Bronchial epithelial cell (primary cell): ENCODE results near the gene RFX8. TPM values are rescaled to one million over a fixed set of nuclear protein-coding genes. Genes with fewer than 3 reads are reported as not detected.

Experiments
- DNase-seq: peaks from one replicate; pipeline ENCODE4 v3.0.0-alpha.2; 2010; ENCODE audit warnings: low read depth
- FAIRE-seq: peaks from 2 replicates; lab custom pipeline; 2011; peaks lifted over from hg19 to GRCh38; lab: Jason Lieb, UNC
- H3K27me3 ChIP-seq: 2 replicates; pipeline ENCODE4 v1.5.1; 2011; ENCODE audit warnings: low read length; ENCODE audit not compliant: control insufficient read depth, insufficient read depth
- H3K36me3 ChIP-seq: 2 replicates; pipeline ENCODE4 v1.5.1; 2011; ENCODE audit warnings: low read length; ENCODE audit not compliant: control insufficient read depth, insufficient read depth
- H3K4me3 ChIP-seq: 2 replicates; pipeline ENCODE4 v1.5.1; 2011; ENCODE audit warnings: mild to moderate bottlenecking, low read depth, low read length, control low read depth
- total RNA-seq: library from RNA; depleted of rRNA; stranded (reverse); fragments of >200 nt; gene quantifications from 2 replicates; pipeline ENCODE4 v1.2.1, GENCODE V29; 2014
- TF ChIP-seq, protein P1 (sequence below): IDR thresholded peaks from 2 replicates; pipeline ENCODE4 v1.5.1; 2011; ENCODE audit warnings: mild to moderate bottlenecking, moderate library complexity, low read length, control low read depth, inconsistent platforms; ENCODE audit not compliant: insufficient read depth, severe bottlenecking

RFX8 gene
- total RNA-seq, 1 donor from 2014 or later, result not detected

DNA sequence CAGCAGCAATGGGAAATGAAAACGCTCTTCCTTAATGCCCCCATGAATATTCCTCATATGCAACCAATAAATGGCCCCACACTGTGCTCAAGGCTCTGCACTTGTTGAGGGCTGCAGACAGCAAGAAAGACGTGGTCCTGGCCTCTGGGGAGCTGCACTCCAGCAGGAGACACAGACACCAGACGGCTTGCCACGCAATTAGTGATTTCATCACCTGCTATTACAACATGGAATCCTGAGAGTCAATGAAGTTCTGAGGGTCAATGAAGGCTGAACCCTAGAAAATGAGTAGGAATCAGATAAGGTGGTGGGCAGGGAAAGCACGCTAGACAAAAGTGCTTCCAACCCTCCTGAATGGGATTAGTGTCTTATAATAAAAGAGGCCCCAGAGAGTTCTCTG, 106.5 kb downstream of the RFX8 start:
- DNase-seq, result no peak
- Histone ChIP-seq H3K36me3 (no peaks in the 10 kb centered on the region), H3K27me3 (no peaks in the 10 kb centered on the region), H3K4me3 (no peak overlapping the region)
- TF ChIP-seq, protein P1, sequence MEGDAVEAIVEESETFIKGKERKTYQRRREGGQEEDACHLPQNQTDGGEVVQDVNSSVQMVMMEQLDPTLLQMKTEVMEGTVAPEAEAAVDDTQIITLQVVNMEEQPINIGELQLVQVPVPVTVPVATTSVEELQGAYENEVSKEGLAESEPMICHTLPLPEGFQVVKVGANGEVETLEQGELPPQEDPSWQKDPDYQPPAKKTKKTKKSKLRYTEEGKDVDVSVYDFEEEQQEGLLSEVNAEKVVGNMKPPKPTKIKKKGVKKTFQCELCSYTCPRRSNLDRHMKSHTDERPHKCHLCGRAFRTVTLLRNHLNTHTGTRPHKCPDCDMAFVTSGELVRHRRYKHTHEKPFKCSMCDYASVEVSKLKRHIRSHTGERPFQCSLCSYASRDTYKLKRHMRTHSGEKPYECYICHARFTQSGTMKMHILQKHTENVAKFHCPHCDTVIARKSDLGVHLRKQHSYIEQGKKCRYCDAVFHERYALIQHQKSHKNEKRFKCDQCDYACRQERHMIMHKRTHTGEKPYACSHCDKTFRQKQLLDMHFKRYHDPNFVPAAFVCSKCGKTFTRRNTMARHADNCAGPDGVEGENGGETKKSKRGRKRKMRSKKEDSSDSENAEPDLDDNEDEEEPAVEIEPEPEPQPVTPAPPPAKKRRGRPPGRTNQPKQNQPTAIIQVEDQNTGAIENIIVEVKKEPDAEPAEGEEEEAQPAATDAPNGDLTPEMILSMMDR, result no peak
- no peak for FAIRE-seq

DNA sequence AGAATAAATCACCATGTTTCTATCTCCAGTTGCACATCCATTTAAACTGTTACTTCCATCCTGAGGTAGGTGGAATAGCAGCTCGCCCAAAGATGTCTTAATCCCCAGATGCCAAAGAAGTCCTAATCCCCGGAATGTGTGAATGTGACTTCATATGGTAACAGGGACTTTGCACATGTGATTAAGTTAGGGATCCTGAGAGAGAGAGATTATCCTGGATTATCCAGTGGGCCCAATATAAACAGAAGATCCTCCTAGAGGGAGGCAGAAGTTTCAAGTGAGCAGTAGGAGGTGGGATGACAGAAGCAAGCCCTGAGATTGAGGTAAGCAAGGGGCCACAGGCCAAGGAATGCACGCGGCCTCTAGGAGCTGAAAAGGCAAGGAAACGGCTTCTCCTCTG, 107.4 kb downstream of the RFX8 start:
- DNase-seq (no peak), FAIRE-seq (no peak)
- Histone ChIP-seq H3K4me3 (no peak overlapping the region), H3K36me3 (no peaks in the 10 kb centered on the region), H3K27me3 (no peaks in the 10 kb centered on the region)
- TF ChIP-seq, protein P1, result no peak

DNA sequence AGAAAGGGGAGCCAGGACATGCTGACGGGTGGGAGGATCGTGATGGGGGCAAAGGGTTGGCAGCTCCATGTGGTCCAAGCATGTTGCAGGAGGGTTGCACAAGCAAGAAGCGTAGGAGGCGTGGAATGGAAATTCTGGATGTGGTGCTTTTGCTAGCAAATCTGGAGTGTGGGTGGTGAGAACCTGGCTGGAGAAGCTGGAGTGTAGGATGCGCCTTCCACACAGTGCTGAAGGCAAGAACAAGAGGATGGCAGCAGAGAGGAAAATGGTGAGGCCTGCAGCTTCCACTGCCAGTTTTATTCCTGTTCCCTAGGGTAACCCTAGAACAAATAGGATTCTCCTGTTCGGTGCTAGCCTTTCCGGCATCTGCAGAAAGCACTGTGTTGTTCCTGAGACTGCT, 110.0 kb downstream of the RFX8 start:
- FAIRE-seq, result no peak
- Histone ChIP-seq H3K4me3 (no peak overlapping the region), H3K27me3 (no peaks in the 10 kb centered on the region), H3K36me3 (no peaks in the 10 kb centered on the region)
- TF ChIP-seq, protein P1, result no peak
- DNase-seq, result no peak

DNA sequence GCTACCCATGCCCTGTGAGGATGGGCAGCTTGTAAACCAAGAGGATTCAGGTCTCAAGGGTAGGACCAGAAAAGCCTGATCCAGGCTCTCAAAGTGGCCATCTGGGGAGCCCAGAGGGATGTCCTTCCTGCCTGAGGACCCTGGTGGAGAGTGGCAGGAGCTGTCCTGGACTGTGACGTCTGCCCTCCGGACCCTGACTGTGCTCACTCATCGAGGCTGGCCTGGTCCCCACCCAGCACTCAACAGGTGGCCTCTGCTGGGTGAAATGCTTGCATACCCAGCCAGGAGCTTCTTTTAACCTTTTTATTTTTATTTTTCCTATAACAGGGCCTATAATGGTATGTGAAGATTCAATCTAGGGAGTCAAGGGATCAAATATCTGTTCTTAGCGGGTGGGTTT, 112.1 kb downstream of the RFX8 start:
- Histone ChIP-seq H3K27me3 (no peaks in the 10 kb centered on the region), H3K4me3 (no peak overlapping the region), H3K36me3 (no peaks in the 10 kb centered on the region)
- DNase-seq, result no peak
- TF ChIP-seq, protein P1, result no peak
- FAIRE-seq, result no peak

DNA sequence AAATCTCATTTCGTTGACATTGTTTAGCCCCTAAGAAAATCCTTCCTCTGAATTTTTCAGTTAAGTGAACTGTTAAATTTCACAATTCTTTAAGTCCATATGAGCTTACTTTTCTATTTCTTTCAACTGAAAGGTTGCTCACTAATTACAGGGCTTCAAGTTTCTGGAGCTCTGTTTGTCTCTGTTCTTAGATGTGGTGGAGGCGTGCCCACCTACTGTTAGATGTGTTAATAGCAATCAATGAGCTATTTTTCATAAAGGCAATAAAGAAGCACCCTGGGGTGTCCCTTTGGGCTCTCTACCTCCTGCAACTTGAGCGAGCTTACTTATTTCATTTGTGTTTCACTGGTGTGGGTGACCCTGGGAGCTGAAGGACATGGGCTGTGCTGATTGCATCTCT, 112.6 kb downstream of the RFX8 start:
- no peak for DNase-seq
- TF ChIP-seq, protein P1, result no peak
- no peaks in the 10 kb centered on the region for H3K36me3 ChIP-seq
- no peak overlapping the region for H3K4me3 ChIP-seq
- no peaks in the 10 kb centered on the region for H3K27me3 ChIP-seq
- FAIRE-seq, result no peak

DNA sequence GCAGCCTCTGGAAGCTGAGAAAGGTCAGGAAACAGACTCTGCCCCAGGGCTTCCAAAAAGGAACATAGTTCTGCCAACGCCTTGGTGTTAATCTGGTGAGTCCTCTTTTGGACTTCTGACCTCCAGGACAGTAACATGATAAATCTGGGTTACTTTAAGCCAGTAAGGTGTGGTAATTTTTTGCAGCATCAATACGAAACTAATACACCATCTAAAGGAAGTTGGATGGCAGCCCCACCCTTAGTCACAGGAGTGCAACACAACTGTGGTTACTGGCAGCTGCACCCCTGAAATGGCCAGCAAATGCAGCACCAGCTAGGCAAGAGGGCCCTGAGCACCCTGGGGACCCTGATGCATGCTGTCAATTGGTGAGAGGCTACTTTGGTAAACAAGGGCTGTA, 113.4 kb downstream of the RFX8 start:
- H3K4me3 ChIP-seq, result no peak overlapping the region
- DNase-seq, result no peak
- no peaks in the 10 kb centered on the region for H3K27me3 ChIP-seq
- TF ChIP-seq, protein P1, result no peak
- FAIRE-seq, result peak; percentile 13
- no peaks in the 10 kb centered on the region for H3K36me3 ChIP-seq
